Endodermal cell (in vitro differentiated cells): ENCODE results near the gene RNF10. TPM values are rescaled to one million over a fixed set of nuclear protein-coding genes. Genes with fewer than 3 reads are reported as not detected.

Source experiments
- DNase-seq: peaks from one replicate; pipeline ENCODE4 v3.0.0-alpha.2; 2017
- H3K27ac ChIP-seq: 2 replicates; pipeline ENCODE4 v1.5.1; 2013; ENCODE audit warnings: mild to moderate bottlenecking, low read depth, low read length, moderate library complexity
- H3K27me3 ChIP-seq: 2 replicates; pipeline ENCODE4 v1.6.1; 2013; ENCODE audit warnings: mild to moderate bottlenecking, low read length, moderate library complexity; ENCODE audit not compliant: insufficient read depth, control insufficient read depth, poor library complexity, severe bottlenecking
- H3K36me3 ChIP-seq: 2 replicates; pipeline ENCODE4 v1.7.0; 2013; ENCODE audit warnings: mild to moderate bottlenecking, low read length, moderate library complexity; ENCODE audit not compliant: control insufficient read depth, insufficient read depth
- H3K4me1 ChIP-seq: one replicate; pipeline ENCODE4 v1.7.0; 2013; ENCODE audit warnings: low read length; ENCODE audit not compliant: control insufficient read depth, insufficient read depth
- H3K4me3 ChIP-seq: 2 replicates; pipeline ENCODE4 v1.5.1; 2013; ENCODE audit warnings: mild to moderate bottlenecking, low read length, moderate library complexity
- H3K9ac ChIP-seq: 2 replicates; pipeline ENCODE4 v1.6.1; 2013; ENCODE audit warnings: mild to moderate bottlenecking, low read length, moderate library complexity; ENCODE audit not compliant: poor library complexity, severe bottlenecking; ENCODE audit errors: extremely low read depth
- H3K9me3 ChIP-seq: 2 replicates; pipeline ENCODE4 v1.6.1; 2013; ENCODE audit warnings: mild to moderate bottlenecking, low read length, moderate library complexity; ENCODE audit not compliant: control insufficient read depth
- H3K27ac Mint-ChIP-seq: 2 replicates; pipeline ENCODE4 v1.8.0; 2020; ENCODE audit warnings: mixed read lengths
- H3K27me3 Mint-ChIP-seq: 2 replicates; pipeline ENCODE4 v1.8.0; 2021; ENCODE audit warnings: mild to moderate bottlenecking, mixed read lengths; ENCODE audit not compliant: insufficient read depth
- H3K36me3 Mint-ChIP-seq: 2 replicates; pipeline ENCODE4 v1.8.0; 2020; ENCODE audit warnings: low read depth, mixed read lengths
- H3K4me1 Mint-ChIP-seq: 2 replicates; pipeline ENCODE4 v1.8.0; 2020; ENCODE audit warnings: mixed read lengths
- H3K4me3 Mint-ChIP-seq: 2 replicates; pipeline ENCODE4 v1.8.0; 2020; ENCODE audit warnings: mild to moderate bottlenecking, moderate library complexity, mixed read lengths
- H3K9me3 Mint-ChIP-seq: 2 replicates; pipeline ENCODE4 v1.8.0; 2020; ENCODE audit warnings: mild to moderate bottlenecking, mixed read lengths
- WGBS, 2 experiments: methylation state at CpG; one replicate each; pipeline versions ENCODE4 v1.1.5 to v1.1.7; 2013; ENCODE audit warnings: missing lambda C conversion rate in 2 of 2, mixed read lengths in 1 of 2; ENCODE audit not compliant: insufficient coverage in 1 of 2, insufficient read length in 1 of 2; 5-methylcytosine and 5-hydroxymethylcytosine counted together
- total RNA-seq, 2 donors: library from RNA; stranded (reverse); fragmentation: NEBNext Ultra II Directional in 1 of 2; extraction: Animal tissue kit (Norgen Biotek cat#: 25700) in 1 of 2; gene quantifications; 2 replicates in 1 of 2; 3 replicates in 1 of 2; pipeline ENCODE4 v1.2.1, GENCODE V29; 2021
- TF ChIP-seq, protein P1 (sequence below): fragments of 200-600 bp; sonication (generic); conservative IDR thresholded peaks from 2 replicates; pipeline ENCODE4 v1.5.0; 2021; ENCODE audit warnings: antibody characterized with exemption, mild to moderate bottlenecking

The RNF10 gene
- total RNA-seq, 2 donors from 2014 or later, result 167 to 182 TPM

DNA sequence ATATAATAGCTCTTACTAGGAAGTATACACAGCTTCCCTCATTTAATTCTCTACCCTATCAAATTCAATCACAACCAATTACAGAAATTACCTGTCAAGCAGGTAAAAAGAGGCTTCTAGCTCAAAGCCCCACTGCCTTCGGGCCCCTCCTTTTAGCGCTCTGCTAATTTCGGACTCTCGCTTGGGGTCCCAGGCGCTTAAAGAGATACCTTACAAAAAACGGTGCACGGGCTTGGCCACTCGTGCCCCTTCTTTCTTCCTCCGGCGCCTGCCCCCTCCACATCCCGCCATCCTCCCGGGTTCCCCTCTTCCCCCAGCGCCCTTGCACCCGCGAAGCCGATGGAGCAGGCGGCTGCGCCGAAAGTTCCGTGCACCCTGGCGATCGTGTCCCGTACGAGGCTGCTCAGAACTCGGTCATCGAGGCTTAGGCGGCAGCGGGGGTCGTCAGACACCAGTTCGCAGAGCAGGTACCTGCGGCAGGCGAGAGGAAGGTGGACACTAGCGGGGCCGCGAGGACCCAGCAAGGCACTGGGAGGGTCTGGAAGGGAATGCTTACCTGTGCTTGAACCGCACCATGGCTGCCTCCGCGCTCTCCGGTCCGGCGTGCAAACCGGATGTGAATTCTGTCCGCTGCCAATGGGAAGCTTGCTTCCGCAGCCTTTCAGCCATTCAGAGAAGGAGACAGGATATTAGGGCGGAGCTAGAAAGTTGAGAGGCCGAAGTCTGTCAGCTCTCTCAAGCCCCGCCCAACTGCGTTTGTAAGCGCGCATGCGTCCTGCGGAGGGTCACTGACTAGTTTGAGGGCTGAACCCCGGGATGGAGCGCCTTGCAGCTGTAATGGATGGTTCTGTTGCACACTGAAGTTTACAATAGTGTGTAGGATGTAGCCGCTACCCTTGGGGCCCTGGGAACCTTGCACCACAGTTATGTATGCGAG is 46.9 kb downstream of the RNF10 start, which contains the start of gene POP5:
POP5 (minus strand) TSS at position 616 of the 937 bp plus-strand sequence; CDS start at position 576, 40 bp downstream.
- Mint-ChIP-seq H3K27me3 (peaks cover 7% of the 10 kb centered on the region), H3K4me1 (peaks cover 19% of the 10 kb centered on the region), H3K4me3 (peak within 1 kb of the TSS; percentile 95), H3K27ac (peak within 1 kb of the TSS; percentile 91), H3K36me3 (peaks cover 41% of the 10 kb centered on the region), H3K9me3 (no peaks in the 10 kb centered on the region)
- Histone ChIP-seq H3K9me3 (no peaks in the 10 kb centered on the region), H3K27ac (no peak within 1 kb of the TSS), H3K4me3 (peak within 1 kb of the TSS; percentile 91), H3K27me3 (peaks cover 7% of the 10 kb centered on the region), H3K9ac (peak within 1 kb of the TSS; percentile 57), H3K4me1 (no peaks in the 10 kb centered on the region), H3K36me3 (peaks cover 36% of the 10 kb centered on the region)
- 0 to 1% methylated on average over 37 to 56 of the region's 56 CpGs for WGBS, 2 experiments
- DNase-seq, result peak; percentile 100
- TF ChIP-seq, protein P1, sequence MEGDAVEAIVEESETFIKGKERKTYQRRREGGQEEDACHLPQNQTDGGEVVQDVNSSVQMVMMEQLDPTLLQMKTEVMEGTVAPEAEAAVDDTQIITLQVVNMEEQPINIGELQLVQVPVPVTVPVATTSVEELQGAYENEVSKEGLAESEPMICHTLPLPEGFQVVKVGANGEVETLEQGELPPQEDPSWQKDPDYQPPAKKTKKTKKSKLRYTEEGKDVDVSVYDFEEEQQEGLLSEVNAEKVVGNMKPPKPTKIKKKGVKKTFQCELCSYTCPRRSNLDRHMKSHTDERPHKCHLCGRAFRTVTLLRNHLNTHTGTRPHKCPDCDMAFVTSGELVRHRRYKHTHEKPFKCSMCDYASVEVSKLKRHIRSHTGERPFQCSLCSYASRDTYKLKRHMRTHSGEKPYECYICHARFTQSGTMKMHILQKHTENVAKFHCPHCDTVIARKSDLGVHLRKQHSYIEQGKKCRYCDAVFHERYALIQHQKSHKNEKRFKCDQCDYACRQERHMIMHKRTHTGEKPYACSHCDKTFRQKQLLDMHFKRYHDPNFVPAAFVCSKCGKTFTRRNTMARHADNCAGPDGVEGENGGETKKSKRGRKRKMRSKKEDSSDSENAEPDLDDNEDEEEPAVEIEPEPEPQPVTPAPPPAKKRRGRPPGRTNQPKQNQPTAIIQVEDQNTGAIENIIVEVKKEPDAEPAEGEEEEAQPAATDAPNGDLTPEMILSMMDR, result no peak

DNA sequence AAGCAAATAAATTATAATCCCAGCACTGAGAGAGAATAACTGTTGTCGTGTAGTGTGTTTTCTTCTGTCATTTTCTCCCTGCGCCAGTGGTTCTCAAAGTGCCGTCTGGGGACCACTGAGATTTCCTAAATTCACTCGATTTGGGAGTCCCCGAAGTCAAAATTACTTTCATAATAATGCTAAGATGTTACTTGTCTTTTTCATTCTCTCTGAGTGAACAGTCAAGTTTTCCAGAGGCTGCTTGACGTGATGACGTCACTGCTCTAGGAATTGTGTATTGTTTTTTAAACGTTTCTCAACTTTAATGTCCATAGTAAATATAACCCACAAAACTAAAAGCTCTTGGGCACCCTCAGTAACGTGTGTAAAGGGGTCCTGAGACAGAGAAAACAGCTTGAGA is 47.8 kb downstream of the RNF10 start:
- Mint-ChIP-seq H3K27me3 (peaks cover 9% of the 10 kb centered on the region), H3K27ac (no peak overlapping the region), H3K9me3 (no peaks in the 10 kb centered on the region), H3K4me1 (peaks cover 19% of the 10 kb centered on the region), H3K4me3 (peak overlapping the region; percentile 95), H3K36me3 (peaks cover 32% of the 10 kb centered on the region)
- 76 to 80% methylated on average over 4 to 9 of the region's 9 CpGs for WGBS, 2 experiments
- Histone ChIP-seq H3K9ac (no peak overlapping the region), H3K9me3 (no peaks in the 10 kb centered on the region), H3K27ac (no peak overlapping the region), H3K36me3 (peaks cover 26% of the 10 kb centered on the region), H3K27me3 (peaks cover 9% of the 10 kb centered on the region), H3K4me3 (peak overlapping the region; percentile 91), H3K4me1 (no peaks in the 10 kb centered on the region)
- TF ChIP-seq, protein P1, result no peak
- DNase-seq, result no peak

DNA sequence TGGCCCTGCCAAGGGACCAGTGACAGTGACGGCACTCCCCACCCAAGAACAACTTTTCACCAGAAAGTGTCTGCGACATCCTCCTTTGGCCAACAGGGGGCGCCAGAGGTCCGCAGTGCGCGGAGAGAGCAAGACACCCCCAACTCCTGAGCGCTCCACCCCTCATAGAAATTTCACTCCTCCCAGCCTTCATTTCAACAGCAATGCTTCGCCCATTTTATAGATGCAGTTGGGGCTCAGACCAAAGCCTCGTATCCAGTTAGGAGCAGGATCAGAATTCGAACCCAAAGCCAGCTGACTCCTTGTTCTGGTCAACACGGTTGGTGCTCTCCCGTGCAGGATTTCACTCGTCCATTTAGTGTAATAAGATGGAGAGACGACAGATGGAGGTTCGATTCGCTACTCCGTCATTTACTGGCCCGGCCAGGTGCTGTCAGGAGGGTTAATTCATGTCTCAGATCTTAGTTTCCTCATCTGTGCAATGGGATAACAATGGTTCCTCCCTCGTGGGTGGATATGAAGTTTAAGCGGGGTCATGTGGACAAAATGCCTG is 49.4 kb downstream of the RNF10 start:
- Mint-ChIP-seq H3K9me3 (no peaks in the 10 kb centered on the region), H3K4me3 (peak overlapping the region; percentile 52), H3K27ac (no peak overlapping the region), H3K36me3 (peaks cover 16% of the 10 kb centered on the region), H3K4me1 (peaks cover 19% of the 10 kb centered on the region), H3K27me3 (peaks cover 9% of the 10 kb centered on the region)
- no peaks in the 10 kb centered on the region for H3K9me3 ChIP-seq
- DNase-seq, result peak; percentile 96
- TF ChIP-seq, protein P1, result peak; percentile 93
- no peak overlapping the region for H3K9ac ChIP-seq
- 42 to 57% methylated on average over 13 to 20 of the region's 20 CpGs for WGBS, 2 experiments
- H3K27me3 ChIP-seq, result peaks cover 9% of the 10 kb centered on the region
- peaks cover 12% of the 10 kb centered on the region for H3K36me3 ChIP-seq
- H3K27ac ChIP-seq, result no peak overlapping the region
- H3K4me3 ChIP-seq, result no peak overlapping the region
- no peaks in the 10 kb centered on the region for H3K4me1 ChIP-seq
